ENCODE data around the gene ATG16L1. TPM values are rescaled to one million over a fixed set of nuclear protein-coding genes. Genes with fewer than 3 reads are reported as not detected.

The ATG16L1 gene
- total RNA-seq, 1 donor from 2014 or later = 29.3 TPM

GRCh38 chr2:233311241-233311926 is 59.9 kb downstream of the ATG16L1 start:
- Mint-ChIP-seq H3K27me3 (ENCODE audit: unreplicated experiment) (no peaks in the 10 kb centered on the region), H3K27ac (ENCODE audit: unreplicated experiment) (no peak overlapping the region), H3K9me3 (ENCODE audit: unreplicated experiment) (peaks cover 4% of the 10 kb centered on the region), H3K36me3 (ENCODE audit: unreplicated experiment) (no peaks in the 10 kb centered on the region), H3K4me1 (ENCODE audit: low read depth, unreplicated experiment) (no peaks in the 10 kb centered on the region), H3K4me3 (ENCODE audit: unreplicated experiment) (no peak overlapping the region)
- no peak for TF ChIP-seq CTCF (IDR thresholded peaks at IDR 0.05; ENCODE audit: partially characterized antibody, unreplicated experiment)
- no peak for DNase-seq

GRCh38 chr2:233312874-233313273 is 61.4 kb downstream of the ATG16L1 start:
- no peak for DNase-seq
- no peaks in the 10 kb centered on the region for H3K27me3 Mint-ChIP-seq (ENCODE audit: unreplicated experiment)
- peaks cover 4% of the 10 kb centered on the region for H3K9me3 Mint-ChIP-seq (ENCODE audit: unreplicated experiment)
- H3K4me1 Mint-ChIP-seq (ENCODE audit: low read depth, unreplicated experiment) = no peaks in the 10 kb centered on the region
- H3K4me3 Mint-ChIP-seq (ENCODE audit: unreplicated experiment) = no peak overlapping the region
- no peak overlapping the region for H3K27ac Mint-ChIP-seq (ENCODE audit: unreplicated experiment)
- TF ChIP-seq CTCF (IDR thresholded peaks at IDR 0.05; ENCODE audit: partially characterized antibody, unreplicated experiment) = no peak
- no peaks in the 10 kb centered on the region for H3K36me3 Mint-ChIP-seq (ENCODE audit: unreplicated experiment)

GRCh38 chr2:233314180-233314925 is 62.9 kb downstream of the ATG16L1 start:
- no peaks in the 10 kb centered on the region for H3K27me3 Mint-ChIP-seq (ENCODE audit: unreplicated experiment)
- no peak for DNase-seq
- H3K4me3 Mint-ChIP-seq (ENCODE audit: unreplicated experiment) = no peak overlapping the region
- H3K4me1 Mint-ChIP-seq (ENCODE audit: low read depth, unreplicated experiment) = no peaks in the 10 kb centered on the region
- peaks cover 4% of the 10 kb centered on the region for H3K9me3 Mint-ChIP-seq (ENCODE audit: unreplicated experiment)
- no peak for TF ChIP-seq CTCF (IDR thresholded peaks at IDR 0.05; ENCODE audit: partially characterized antibody, unreplicated experiment)
- no peaks in the 10 kb centered on the region for H3K36me3 Mint-ChIP-seq (ENCODE audit: unreplicated experiment)
- no peak overlapping the region for H3K27ac Mint-ChIP-seq (ENCODE audit: unreplicated experiment)

- Mint-ChIP-seq H3K9me3 (ENCODE audit: unreplicated experiment) (no peaks in the 10 kb centered on the region), H3K4me3 (ENCODE audit: unreplicated experiment) (no peak overlapping the region), H3K36me3 (ENCODE audit: unreplicated experiment) (no peaks in the 10 kb centered on the region), H3K27ac (ENCODE audit: unreplicated experiment) (no peak overlapping the region), H3K4me1 (ENCODE audit: low read depth, unreplicated experiment) (peaks cover 4% of the 10 kb centered on the region), H3K27me3 (ENCODE audit: unreplicated experiment) (no peaks in the 10 kb centered on the region)
- TF ChIP-seq CTCF (IDR thresholded peaks at IDR 0.05; ENCODE audit: partially characterized antibody, unreplicated experiment) = no peak
- DNase-seq = no peak
These were observed 65.9 kb downstream of the ATG16L1 start for GRCh38 chr2:233317196-233317943.

All from glutamatergic neuron (in vitro differentiated cells).